ENCODE measurements around the gene LTB.
A peak's percentile ranks its signal among the peaks of the same experiment; 100 is the strongest.

GRCh38 chr6:31578184-31579118, 3.8 kb downstream of the LTB start:
- no peak for TF ChIP-seq CTCF (IDR thresholded peaks at IDR 0.05; ENCODE audit: insufficient read depth, low read length)
- no peak for TF ChIP-seq GABPA (IDR thresholded peaks at IDR 0.05; ENCODE audit: low read depth)
- peak; percentile 75; the same call in 1 of the 2 replicates for TF ChIP-seq POLR2AphosphoS5 (IDR thresholded peaks at IDR 0.05; ENCODE audit: low read depth)
- TF ChIP-seq, protein P1, sequence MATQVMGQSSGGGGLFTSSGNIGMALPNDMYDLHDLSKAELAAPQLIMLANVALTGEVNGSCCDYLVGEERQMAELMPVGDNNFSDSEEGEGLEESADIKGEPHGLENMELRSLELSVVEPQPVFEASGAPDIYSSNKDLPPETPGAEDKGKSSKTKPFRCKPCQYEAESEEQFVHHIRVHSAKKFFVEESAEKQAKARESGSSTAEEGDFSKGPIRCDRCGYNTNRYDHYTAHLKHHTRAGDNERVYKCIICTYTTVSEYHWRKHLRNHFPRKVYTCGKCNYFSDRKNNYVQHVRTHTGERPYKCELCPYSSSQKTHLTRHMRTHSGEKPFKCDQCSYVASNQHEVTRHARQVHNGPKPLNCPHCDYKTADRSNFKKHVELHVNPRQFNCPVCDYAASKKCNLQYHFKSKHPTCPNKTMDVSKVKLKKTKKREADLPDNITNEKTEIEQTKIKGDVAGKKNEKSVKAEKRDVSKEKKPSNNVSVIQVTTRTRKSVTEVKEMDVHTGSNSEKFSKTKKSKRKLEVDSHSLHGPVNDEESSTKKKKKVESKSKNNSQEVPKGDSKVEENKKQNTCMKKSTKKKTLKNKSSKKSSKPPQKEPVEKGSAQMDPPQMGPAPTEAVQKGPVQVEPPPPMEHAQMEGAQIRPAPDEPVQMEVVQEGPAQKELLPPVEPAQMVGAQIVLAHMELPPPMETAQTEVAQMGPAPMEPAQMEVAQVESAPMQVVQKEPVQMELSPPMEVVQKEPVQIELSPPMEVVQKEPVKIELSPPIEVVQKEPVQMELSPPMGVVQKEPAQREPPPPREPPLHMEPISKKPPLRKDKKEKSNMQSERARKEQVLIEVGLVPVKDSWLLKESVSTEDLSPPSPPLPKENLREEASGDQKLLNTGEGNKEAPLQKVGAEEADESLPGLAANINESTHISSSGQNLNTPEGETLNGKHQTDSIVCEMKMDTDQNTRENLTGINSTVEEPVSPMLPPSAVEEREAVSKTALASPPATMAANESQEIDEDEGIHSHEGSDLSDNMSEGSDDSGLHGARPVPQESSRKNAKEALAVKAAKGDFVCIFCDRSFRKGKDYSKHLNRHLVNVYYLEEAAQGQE (IDR thresholded peaks at IDR 0.05; ENCODE audit: insufficient replicate concordance, low read depth) = no peak
